GM10266 (cell line): ENCODE results near the gene GGA2.

ENCODE experiments used
- DNase-seq: peaks from one replicate; pipeline ENCODE4 v3.0.0; 2012; ENCODE audit errors: extremely low spot score
- TF ChIP-seq, protein P1 (sequence below): IDR thresholded peaks from 2 replicates; pipeline ENCODE4 v1.5.1; 2012; ENCODE audit warnings: mild to moderate bottlenecking, low read depth; ENCODE audit not compliant: control insufficient read depth, insufficient read depth; ENCODE audit errors: missing control alignments

GGA2 gene

DNA sequence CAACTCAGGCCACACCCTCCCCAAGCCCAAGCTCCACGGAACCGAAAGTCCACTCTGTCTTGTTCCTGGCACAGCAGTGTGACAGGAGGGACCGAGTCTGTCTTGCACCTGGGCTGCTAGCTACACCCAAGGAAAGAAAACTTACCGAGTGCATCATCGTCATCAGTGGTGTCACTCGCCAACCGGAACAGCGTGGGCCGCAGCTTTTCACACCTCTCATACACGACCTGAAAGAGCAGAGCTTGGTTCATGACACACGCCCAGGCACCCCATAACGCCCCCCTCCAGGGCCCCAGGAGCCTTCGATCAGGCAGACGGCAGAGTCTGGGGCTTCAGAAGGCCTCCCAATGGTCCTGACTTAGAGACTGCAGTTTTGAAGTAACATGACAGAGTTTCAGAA lies 27.5 kb downstream of the GGA2 start:
- TF ChIP-seq, protein P1, sequence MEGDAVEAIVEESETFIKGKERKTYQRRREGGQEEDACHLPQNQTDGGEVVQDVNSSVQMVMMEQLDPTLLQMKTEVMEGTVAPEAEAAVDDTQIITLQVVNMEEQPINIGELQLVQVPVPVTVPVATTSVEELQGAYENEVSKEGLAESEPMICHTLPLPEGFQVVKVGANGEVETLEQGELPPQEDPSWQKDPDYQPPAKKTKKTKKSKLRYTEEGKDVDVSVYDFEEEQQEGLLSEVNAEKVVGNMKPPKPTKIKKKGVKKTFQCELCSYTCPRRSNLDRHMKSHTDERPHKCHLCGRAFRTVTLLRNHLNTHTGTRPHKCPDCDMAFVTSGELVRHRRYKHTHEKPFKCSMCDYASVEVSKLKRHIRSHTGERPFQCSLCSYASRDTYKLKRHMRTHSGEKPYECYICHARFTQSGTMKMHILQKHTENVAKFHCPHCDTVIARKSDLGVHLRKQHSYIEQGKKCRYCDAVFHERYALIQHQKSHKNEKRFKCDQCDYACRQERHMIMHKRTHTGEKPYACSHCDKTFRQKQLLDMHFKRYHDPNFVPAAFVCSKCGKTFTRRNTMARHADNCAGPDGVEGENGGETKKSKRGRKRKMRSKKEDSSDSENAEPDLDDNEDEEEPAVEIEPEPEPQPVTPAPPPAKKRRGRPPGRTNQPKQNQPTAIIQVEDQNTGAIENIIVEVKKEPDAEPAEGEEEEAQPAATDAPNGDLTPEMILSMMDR = no peak
- peak; percentile 65 for DNase-seq

DNA sequence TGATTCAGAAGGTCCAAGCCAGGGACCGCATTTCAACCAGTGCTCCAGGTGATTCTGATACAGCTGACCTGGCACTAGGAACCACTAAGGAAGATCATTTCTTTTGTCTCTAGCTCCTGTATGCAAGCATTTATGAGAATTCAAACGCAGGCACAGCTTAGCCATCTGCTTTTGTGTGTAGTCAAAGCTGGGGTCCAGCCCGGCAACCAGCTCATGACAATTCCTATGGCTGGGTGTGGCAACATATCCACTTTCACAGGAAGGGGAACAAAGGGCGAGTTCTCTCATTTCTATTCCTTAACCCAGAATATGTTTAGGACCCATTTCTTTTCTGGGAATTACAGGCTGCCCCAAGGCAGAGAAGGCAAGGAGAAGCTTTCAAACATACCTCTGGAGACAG lies 30.0 kb downstream of the GGA2 start:
- TF ChIP-seq, protein P1 = no peak
- DNase-seq = no peak

DNA sequence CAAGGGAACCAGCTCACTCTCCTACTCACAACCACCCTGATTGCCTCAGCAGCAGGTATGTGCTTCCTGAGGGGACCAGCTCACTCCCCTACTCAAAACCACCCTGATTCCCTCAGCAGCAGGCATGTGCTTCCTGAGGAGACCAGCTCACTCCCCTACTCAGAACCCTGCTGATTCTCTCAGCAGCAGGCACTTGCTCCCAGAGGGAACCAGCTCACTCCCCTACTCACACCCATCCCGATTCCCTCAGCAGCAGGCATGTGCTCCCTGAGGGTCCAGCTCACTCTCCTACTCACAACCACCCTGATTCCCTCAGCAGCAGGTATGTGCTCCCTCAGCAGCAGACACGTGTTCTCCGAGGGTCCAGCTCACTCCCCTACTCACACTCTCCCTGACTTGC lies 31.2 kb downstream of the GGA2 start:
- TF ChIP-seq, protein P1 = no peak
- DNase-seq = no peak

DNA sequence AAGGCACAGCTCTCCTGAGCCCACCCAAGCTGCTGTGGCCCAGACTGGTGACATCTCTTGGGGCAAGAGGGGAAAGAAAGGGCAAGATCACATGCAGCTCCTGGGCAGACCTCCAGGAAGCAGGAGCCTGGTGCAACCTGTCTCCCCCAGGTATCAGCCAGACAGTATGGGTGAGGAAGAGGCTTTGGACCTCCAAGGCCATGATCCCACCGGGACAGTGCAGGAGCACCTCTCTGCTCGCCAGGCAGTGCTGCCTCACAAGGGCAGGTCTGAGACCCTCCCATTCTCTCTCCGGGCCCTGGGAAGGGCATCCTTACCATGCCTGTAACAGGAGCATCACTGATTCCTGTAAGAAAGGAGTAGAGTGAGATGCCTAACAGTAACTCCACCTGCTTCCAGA lies 31.7 kb downstream of the GGA2 start:
- TF ChIP-seq, protein P1 = no peak
- no peak for DNase-seq

DNA sequence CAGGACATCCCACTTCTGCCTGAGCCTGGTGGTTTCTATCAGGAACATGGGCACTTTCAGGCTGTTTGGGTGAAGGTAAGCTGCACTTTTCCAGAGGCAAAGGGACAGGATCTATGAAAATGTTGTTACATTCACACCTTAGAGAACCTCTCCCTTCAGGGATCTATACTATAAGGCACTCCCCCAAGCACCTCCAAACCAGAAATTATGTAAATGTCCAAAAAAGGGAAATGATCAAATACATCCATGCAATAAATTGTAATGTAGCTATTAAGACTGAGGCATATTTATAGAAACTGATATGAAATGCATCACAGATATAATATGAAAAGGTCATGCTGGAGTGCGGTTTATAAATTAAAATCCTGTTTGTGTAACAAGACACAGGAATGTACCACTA lies 34.0 kb downstream of the GGA2 start:
- TF ChIP-seq, protein P1 = no peak
- no peak for DNase-seq

DNA sequence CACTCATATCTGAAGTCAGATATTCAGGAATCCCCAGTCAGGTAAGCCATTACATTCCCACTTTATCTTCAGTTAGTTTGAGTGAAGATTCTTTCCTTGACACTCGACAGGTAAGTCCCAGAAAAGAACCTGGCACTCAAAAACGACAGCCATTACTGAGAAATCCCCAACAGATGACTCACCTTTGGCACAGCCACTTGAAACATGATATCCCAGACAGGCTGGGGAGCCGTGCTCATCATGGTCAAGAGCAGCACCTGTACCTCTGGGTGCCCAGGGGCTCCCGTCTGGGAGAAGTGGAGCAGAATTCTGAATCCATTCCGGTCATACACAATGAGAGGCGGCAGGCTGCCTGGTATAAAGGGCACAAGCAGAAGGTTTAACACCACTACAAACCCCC lies 40.5 kb downstream of the GGA2 start:
- no peak for DNase-seq
- TF ChIP-seq, protein P1 = no peak

DNA sequence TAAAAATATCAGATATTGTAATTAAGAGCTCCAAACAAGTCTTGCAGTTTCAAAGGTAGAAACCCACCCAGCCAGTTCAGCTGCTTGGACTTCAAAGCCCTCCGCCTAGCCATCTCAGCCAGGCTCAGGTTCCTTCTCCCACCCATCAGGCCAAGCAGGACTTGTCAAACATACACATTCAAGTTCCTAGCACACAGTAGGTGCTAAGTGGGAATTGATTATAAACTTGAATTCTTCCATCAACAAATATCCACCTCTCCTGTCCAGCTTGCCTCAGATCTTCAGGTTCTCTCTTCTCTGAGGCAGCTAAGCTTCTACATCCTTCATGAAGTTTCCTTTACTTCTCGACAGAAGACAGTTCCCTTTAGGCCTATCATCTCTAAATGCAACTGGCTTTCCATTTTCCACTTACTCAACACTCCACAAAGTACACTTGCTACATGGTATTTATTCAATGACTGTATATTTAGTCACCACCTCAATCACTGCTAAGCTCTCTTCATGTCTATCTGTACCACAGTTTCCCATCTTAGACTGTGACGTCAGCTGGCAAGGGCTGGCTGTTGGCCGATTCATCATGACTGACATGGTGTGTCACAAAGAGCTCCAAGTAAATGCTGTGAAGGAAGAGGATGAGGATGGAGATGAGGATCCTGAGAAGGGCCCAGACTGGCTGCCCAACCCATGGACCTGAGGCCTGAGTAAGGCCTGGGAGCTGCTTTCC lies 44.0 kb downstream of the GGA2 start:
- TF ChIP-seq, protein P1 = no peak
- no peak for DNase-seq
